GM12801 (cell line): Measurements from ENCODE around the gene RBBP8.

Experiments used
- TF ChIP-seq, protein P1 (sequence below): IDR thresholded peaks from one replicate; pipeline ENCODE4 v1.5.1; 2011; ENCODE audit warnings: control low read depth; ENCODE audit not compliant: insufficient read length; ENCODE audit errors: extremely low read depth

Gene RBBP8

DNA sequence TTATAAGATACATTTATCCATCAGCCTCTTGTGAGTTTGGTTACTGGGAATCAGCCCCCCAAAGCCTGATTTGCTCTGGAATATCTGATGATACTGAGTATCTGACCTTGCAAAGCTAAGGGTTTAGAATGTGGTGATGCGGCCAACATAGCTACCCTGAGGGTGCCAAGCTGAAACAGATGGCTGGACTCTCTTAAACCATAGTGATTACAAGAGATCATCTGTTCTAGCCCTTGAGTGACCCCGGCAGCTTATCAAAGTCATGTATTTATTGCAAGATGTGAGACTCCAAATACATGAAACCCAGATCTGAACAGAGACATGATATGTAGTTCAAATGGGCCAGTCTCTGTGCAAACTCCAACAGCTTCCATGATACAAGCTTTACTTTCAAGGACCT is 124.0 kb downstream of the RBBP8 start:
- TF ChIP-seq, protein P1, sequence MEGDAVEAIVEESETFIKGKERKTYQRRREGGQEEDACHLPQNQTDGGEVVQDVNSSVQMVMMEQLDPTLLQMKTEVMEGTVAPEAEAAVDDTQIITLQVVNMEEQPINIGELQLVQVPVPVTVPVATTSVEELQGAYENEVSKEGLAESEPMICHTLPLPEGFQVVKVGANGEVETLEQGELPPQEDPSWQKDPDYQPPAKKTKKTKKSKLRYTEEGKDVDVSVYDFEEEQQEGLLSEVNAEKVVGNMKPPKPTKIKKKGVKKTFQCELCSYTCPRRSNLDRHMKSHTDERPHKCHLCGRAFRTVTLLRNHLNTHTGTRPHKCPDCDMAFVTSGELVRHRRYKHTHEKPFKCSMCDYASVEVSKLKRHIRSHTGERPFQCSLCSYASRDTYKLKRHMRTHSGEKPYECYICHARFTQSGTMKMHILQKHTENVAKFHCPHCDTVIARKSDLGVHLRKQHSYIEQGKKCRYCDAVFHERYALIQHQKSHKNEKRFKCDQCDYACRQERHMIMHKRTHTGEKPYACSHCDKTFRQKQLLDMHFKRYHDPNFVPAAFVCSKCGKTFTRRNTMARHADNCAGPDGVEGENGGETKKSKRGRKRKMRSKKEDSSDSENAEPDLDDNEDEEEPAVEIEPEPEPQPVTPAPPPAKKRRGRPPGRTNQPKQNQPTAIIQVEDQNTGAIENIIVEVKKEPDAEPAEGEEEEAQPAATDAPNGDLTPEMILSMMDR, result no peak

DNA sequence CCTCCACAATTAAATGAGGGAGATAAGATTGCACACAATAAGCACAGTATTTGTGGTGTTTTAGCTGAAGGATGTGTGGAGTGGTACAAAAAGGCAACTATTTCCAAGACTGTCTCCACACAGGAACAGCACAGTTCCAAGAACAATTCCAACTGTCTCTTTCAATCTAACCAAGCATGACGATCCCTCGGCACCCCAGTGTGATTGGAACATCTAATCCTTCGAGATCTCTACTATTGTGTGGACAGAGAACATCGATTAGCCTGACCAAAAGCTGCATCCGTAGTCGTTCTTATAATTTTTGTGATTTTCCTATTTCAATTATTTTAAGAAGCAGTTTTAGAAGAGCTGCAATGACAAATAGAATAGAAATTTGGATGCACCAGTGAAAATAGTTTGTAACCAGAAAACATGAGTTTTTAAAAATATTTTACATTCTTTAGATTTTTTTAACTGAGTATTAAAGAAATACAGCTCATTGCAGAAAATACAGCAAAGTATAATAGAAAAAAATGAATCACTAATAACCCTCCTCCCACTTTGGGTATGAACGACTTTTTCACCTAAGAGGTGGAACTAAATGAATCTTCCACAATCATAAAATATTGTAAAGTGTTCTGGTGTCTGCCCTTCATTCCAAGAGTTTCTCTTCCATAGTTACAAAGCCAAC is 125.8 kb downstream of the RBBP8 start:
- TF ChIP-seq, protein P1, result no peak

- TF ChIP-seq, protein P1, result no peak
These were observed 126.7 kb downstream of the RBBP8 start for GRCh38 chr18:23059541-23060465.

- TF ChIP-seq, protein P1, result no peak
These were observed 128.9 kb downstream of the RBBP8 start for GRCh38 chr18:23062011-23062410.

DNA sequence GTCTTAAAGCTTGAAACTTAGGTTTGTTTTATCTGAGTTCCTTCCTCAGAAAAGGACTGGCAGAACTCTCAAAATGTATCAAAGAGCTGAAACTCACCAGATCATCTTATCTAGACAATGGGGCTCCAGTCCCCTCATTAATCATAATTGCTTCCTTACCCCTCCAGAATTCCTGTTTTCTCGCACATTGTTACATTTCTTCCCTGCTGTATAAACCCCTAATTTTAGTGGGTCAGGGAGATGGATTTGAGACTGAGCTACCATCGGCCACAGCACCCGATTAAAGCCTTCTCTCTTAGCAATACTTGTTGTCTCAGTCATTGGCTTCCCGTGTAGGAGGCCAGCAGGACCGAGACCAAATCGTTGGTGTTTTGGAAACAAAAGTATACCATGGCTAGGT is 130.4 kb downstream of the RBBP8 start:
- TF ChIP-seq, protein P1, result no peak

GRCh38 chr18:23065234-23065806 is 132.2 kb downstream of the RBBP8 start:
- TF ChIP-seq, protein P1, result no peak

DNA sequence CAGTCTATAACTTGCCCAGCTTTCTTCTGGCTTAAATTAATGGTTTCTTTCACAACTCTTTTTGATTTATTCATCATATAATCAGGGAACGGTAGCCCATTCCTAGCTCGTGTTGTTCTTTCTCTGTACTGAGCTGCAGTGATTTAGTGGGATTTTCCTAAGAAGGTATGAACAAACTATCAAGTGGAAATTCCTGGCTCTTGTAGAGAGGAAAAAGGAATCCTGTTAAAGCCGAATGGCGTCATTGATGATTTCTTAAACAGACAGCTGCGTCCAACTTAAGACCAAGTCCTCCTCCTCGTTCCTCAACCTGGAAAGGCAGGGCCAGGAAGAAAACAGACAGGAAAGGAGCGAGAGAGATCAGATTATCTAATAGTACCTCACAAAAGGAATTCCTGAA is 132.9 kb downstream of the RBBP8 start:
- TF ChIP-seq, protein P1, result no peak
